ENCODE measurements around the gene POLR1A.

POLR1A gene

DNA sequence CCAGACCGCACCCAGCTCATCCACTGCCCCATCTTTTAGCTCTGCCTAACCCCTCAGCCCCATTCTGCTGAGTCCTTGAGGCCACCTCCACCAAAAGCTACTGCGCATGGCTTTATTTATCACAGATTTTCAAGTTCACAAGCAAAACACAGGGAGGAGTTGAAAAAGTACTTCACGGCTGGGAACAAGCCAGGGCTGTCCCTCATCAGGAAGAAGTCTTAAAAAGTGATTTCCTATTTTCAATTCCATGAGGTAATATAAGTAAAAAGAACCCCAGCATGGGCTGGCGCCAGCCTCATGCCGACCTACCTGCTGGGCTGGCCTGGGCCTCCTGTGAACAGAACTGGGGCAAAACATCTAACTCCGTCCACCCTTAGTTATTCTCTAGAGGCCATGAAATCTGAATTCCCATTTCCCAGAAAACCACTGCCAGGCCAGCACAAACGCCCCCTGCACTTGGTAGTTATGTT is 69.0 kb downstream of the POLR1A start:
- FAIRE-seq = no peak

DNA sequence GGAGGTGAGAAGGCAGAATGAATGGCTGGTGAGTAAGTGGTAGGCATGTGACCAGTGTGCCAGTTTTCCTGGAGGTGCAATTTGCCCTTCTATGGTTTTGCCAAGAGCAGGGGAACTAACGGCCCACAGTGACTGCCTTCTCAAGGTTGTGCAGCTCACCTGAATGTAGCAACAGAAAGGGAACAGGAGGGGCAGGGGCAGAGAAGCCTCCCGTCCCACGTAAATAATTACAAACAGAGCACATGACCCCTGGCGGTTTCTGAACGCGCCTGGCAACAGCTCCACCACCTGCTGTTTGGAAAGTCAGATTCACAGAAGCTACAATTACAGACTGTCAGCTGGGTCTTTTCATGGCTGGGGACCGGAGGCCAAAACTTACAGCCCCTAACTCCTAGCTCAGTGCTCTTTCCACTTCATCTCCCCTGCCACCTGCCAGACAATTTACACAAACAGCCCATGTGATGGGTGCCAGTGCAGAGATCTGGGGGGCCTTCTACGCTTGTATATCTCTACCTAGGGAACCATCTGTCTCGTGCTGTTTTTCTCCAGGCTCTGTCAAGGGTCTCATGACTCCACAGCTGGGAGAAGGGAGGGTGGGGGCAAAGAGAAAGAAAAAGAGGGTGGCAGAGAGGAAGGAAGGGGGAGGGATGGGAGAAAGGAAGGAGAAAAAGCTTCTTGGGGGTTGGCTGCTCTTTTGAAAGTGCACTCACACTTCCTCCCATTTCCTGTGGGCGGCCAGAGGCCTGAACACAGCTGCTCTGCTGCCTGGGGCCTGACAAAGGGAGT is 69.6 kb downstream of the POLR1A start:
- FAIRE-seq = no peak

DNA sequence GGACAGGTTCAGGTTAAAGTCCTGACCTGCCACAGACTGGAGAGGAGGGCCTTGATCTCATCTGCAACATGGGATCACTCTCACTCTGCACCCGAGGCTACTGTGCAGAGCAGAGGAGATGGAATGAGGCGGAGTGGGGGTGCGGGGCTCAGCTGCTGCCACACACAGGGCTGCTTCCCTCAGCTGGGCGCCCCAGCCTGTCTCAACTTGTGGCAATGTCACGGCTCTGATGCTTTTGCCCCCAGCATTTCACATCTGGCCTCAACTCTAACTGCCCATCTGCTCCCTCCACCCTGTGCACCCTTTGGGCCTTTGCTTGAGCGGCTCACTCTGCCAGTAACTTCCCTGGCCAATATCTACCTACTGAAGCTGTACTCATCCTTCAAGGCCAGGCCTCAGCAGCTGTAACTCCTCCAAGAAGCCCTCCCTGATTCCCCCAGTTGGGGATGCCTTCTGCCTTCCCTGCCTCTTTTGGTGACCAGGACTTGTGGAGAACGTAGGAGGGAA is 70.3 kb downstream of the POLR1A start:
- FAIRE-seq = no peak

DNA sequence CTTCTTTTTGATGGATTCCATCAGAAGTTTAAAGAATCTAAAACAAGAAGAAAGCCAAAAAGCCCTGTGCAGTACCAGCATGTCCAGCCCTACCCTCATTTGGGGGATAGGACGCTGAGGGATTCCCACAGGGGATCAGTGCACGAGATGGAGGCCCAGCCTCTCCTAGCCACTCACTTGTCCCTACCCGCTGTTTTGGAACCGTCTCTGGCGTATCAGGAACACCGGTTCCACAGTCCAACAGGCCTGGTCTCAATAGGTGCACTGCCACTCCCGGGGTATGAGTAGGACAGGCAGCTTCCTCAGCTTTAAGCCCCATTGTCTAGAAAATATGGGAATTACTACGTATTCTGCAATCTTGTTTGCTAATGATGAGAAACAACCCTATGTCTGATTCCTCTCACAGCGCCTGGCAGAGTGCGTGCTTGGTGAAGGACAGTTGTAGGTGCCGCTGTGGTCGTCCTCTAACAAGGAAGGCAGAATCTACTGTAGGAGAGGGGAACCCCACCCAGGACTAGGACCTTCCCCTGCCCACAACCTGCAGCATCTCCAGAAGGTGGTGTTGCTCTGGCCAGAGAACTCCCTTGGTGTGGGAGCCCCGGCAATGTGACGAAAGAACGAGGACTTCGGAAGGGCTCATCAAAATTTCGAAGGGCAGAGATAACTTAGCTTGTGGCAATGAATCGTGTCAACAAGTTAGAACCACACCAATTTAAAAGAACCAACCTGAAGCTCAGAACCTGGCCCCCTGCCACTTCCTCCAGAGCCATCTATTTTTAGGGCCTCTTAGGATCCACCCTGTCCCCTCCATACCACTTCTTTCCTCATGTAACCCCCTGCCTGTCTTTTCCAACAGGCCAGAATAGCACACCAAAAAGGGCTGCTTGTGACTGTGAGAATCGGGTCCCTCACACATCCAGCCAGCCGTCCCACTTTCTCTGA is 71.7 kb downstream of the POLR1A start:
- FAIRE-seq = no peak

DNA sequence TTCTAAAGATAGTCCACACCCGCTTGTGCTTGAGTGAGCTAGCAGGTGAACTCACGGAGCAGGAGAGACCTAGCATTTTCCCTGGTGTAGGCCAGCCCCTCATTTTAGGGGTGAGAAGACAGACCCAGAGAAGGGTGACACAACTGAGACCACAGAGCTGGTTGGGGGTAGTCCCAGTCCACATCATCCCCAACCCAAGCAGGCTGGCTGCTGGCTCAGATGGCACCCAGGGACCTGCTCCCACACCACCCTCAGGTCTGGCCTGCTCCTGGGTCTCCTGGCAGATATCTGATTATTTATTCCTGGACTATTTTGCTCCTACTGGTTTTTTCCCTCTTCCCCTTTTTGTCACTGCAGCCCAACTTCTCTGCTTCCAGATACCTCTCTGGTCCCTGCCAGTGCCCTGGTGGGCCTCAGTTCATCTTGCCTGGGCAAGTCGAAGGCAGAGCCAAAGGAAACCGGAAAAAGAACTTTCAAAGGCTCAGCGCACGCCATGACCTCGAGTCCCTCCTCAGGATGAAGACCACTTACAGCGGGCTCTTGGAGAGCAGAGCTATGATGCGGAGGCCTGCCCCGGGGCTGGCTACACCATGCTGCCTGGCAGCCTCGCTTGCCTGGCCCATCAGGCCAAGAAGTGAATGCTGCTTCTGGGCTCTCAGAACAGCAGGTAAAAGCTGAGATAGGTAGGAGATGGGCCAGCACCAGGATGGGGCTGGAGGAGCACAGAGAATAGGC is 72.7 kb downstream of the POLR1A start:
- FAIRE-seq = no peak

DNA sequence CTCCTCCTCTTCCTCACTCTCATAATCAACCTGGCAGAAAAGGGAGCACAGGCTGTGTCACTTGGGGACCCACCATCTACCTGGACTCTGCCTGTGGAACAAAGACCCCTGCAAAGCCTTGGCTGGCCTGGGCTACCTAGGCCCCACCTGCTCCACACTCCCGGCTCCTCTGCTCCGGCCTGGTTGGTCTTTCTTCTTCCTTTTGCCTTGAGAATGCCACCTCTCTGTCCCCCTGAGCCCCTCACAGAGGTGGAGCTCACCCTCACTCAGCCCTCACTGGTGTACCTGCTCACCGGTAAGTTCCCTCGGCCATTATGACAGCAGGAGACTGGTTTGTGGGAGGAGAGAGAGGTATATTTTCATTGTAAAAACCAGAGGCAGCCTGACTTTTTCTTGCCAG is 74.1 kb downstream of the POLR1A start:
- no peak for FAIRE-seq

DNA sequence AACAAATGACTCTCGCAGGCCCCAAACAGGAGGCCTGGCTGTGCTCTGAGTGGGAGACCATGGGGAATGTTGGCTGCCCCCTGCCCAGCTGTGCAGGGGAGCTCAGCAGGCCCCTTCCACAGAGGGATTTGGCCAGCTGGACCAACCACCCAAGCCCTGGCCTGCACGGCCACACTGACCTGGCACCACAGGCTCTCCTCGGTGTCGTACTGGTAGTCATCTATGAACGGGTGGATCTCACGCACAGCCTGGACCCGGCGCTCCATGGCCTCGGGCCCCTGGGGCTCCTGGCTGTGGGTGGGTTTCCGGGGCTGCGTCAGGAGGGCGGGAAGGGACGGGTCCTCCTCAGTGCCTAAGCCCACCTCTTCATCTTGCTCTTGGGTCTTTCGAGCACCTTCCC is 74.5 kb downstream of the POLR1A start:
- no peak for FAIRE-seq

DNA sequence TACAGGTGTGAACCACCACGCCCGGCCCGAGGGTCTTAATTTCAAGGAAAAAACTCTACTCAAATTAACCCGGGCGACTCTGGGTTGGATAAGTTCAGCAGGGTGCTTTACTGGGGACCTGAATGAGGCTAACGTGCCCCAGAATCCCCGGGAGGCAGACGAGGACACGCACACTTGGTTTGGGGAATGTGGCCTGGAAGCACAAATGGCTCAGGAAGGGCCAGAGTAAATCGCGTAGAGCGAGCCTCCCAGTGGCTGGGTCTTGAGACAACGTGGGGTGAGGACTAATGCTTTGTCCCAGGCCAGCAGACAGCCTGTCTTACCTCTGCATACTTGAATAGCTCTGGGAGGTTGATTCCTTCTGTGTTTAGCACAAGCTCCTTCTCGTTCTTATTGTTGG is 75.8 kb downstream of the POLR1A start:
- FAIRE-seq = no peak

DNA sequence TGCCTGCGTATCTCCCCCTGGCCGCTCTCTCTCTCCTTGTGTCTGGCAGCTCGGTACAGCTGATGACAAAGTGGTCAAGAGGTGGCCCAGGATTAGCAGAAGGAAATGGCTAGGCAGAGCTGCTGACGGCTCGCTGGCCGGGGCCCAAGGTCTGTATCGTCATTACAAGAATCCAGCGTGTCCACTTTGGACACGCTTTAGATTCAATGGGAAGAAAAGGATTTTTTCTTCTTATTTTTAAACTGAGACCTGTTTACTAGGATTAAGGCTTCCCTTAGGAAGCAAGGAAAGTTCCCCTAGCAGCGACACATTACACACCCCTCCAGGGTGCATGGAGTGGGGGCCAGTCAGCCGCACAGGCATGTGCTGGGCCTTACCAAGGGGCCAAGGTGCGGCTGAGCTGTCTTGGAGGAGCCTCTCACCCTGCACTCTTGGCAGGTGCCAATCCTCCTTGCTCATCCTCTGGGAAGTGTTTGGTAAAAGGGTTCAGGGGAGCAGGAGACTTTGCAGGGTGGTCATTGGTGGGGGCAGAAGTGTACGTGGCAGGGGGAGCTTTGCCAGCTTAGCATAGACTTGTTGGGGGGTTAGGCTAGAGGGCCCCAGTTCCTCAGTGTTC is 76.8 kb downstream of the POLR1A start:
- FAIRE-seq = no peak

DNA sequence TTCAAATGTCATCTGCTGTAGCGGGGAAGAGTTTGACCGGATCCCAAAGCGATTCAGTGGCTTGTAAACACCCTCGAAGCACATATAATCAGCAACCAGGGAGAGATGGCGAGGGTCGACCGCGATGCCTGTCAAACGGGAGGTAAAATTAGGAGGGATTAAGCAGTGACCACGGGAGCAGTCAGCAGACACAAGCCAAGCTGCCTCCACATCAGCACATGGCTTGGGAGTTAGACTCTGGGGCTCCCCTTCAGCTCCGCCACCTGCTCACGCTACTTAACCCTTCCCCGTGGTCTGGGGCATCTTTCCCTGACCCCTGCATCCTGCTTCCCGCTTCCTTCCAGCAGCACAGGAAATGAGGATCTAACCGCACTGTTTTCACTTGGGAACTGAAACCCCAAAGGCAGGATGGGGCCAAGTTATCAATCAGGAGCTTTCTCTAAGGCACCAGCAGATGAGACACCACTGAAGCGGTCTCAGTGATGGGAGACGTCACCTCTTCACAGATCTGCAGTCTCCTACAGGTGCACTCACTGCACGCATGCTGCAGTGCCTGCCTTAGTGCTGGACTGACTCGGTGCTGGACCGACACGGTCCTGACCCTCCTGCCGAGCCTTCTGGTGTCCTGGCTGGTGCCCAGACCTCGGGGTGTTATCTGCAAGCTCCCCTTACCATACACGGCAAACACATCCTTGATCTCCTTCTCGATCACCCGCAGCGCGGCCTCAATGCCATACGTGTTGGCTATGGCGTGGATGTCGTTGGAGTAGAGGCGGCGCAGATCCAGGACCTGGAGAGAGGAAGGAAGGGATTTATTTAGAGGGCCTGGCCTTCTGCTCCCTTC is 77.5 kb downstream of the POLR1A start:
- FAIRE-seq = no peak

DNA sequence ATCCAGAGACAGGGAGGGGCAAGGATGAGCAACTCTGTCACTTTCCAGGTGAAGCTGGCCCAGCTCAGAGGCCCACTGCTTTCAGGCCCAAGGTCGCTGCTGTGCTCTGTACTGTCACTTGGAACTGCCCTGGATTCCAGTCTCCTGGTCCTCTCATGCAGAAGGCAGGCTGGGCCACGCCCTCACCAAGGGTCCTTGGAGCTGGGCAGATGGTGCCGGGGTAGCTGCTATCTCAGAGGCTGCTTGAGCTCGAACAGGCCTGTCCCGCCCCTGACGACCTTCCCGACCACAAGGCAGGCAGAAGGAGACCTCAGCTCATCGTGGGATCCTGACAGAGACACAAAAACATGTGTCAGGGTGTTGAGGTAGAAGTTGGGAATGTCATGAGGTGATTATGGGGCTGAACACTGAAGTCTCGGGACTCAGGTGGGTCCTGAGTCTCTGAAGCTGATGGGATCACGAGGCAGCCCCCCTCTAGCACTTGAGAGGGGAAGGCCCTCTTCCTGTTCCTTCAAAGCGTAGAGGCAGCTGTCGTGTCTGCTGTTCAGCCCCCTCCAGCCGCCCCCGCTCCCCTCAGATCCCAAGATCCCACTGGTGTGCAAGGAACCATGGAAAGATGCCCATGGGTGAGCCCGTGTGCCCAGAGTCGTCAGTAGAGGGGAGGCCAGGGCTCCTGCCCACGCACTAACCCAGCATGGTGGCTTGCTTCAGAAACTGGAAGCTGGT is 78.3 kb downstream of the POLR1A start:
- no peak for FAIRE-seq

DNA sequence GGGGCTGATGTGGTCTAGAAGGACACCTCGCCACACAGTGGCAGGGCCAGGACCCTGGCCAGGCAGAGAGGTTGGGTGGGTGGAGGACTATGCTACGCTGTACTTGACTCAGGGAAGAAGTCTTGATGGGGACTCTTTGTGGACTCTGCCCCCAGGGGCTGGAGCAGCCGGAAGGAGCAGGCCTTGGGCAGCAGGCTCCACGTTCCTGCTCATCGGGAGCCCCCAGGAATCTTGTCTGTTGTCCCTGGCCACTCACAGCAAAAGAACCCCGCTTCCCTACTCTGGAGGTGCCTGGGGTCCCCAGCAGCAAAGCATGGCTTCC is 79.0 kb downstream of the POLR1A start:
- FAIRE-seq = no peak

DNA sequence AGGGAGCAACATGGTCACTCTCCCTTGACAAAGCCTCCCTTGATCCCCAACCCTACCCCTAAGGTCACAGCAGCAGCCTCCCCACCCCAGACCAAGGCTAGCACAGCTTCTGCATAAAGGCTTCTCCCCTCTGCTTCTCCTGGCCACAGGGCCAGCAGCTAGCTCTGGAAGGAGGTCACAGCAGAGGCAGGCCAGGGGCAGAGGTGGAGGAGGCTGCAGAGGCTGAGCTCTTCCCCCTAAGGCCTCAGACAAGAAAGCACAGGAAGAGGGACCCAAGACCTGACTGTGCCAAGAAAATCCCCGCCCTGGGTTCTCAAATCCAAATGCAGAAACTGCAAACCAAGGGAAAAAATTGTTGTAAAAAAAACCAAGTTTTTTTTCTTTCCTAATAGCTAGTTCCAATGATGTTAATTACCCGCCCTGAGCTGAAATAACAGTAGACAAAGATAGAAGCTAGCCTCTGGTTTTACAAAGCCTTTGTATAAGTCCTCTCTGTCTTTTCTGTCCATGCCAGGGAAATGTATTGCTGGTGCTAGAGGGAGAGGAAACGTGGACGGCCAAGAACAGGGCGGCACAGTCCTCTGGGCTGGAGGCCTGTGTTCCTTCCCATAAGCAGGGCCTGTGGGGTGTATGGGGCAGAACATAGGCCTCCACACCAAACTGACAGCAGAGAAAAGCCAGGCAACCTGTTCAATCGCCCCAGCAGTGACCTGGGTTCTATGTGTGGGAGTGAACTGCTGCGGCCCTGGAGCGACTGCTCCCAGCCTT is 79.5 kb downstream of the POLR1A start:
- no peak for FAIRE-seq

DNA sequence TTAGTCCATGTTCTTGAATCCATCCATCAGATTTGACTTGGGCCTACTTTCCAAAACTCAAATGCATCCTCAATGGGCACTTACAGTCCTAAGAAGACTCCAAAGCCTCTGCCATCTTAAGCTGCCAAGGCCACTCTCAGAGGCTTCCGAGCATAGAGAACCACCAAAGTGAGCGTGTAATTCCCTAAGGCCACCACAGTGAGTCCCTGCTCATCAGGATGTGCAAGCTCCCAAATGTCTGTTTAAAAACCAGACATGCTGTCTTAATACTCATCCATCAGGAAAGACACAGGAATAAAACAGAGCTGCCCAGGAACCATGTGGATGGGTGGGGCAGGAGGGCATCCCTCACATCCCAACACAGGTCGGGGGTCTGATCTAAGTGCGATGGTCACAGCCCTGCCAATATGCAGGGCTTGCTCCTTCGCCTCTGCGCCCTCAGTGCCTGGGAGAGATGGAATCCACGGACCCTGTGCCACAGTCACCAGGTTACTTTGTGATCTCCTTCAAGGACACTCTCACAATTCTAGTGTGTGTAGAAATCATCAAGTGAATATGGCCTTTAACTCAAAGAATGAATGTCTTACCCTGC is 80.4 kb downstream of the POLR1A start:
- FAIRE-seq = no peak

DNA sequence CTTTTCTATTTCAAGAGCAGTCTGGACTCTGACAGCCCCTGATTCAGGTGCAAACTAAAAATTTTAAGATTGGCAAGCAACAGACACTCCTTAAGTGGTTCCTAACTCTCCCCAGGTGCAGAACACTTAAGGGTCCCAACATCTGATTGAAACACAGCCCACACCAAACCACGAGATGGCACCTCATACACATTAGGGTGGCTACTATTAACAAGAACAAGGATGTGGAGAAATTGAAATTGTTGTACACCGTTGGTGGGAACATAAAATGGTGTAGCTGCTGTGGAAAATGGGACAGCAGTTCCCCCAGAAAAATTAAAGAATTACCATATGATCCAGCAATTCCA is 82.3 kb downstream of the POLR1A start:
- FAIRE-seq = no peak

DNA sequence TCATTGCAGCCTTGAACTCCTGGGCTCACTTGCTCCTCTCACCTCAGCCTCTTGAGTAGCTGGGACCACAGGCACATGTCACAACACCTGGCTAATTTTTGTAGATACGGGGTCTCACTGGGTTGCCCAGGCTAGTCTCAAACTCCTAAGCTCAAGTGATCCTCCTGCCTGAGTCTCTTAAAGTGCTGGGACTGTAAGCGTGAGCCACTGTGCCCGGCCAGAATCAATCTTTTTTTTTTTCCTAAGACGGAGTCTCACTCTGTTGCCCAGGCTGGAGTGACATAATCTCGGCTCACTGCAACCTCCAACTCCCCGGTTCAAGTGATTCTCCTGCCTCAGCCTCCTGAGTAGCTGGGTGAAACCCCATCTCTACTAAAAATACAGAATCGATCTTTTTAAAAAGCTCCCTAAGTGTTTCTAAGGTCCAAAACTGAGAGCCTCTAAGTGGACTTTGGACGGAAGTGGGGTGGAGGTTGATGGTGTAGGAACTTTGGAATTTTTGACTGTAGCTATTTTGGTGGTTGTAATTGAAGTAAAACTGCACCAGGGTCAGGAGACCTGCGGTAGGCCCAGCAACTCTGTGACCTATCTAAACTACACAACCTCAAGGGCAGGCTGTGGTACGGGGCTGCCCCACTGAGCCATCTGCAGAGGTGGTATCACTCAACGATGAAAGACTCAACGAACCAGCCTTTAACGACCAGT is 82.9 kb downstream of the POLR1A start:
- FAIRE-seq = no peak

DNA sequence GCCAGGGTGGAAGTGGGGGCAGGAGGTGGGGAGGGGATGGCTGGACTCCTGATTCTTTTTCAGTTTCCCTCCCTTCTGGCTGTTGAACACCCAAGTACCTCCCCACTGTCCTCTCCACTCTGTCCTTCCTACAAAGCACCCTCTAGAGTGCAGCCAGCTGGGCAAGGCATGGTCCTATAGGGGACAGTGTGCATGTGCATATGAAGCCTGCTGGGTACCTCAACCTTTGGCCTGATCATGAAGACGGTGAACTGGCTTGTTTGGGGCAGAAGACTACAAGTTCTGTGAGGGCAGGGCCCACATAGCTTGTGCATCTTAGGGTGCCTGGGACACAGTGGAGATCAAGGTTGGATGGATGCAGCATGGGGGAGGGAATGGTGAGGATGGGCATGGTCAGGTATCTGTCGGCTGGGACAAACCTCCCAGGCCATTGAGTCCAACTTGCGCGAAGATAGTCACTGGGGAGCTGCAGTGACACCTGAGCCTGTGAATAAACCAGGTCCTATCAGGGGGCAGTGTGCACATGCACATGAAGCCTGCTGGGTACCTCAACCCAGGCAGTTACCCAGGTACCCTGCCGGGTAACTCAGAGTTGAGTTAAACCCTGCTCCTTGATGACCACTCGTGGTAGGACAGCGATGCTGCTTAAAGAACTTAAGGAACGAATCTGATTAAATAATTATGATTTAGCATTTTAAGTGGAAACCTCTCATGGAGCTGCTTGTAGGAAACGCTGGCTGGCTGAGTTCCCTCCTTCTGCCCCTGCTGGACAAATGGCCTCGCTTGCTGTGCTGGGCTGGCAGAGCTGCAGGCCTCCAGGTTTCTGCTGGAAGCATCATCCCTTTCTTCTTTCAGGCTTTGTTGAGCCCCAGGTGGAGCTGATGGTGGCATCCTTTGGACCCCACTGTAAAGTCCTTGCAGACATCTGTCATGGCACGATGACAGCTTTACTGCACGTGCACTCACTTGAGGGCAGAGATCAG is 84.0 kb downstream of the POLR1A start:
- no peak for FAIRE-seq

DNA sequence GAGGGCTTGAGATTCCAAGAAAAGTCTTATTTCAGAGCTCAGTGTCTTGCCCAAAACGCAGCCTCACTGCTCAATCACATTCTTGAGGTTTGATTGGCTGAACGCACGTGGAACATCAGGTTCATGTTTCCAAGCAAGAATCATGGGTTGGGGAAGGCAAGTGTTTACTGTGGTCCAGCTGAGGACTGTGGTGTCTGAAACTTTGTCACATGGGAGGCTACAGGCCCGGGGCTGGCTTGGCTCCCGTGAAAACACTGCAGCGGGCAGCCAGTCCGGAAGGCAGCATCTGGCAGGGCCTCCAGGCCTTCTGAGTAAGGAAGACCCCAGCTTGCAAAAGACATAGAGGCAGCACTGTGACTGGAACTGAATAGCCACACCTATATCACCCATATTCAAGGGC is 84.7 kb downstream of the POLR1A start:
- FAIRE-seq = no peak

Measured in colon (tissue), 2 donors.